Esophagus (tissue), 2 donors: ENCODE data around the gene KRTAP3-1. TPM values are rescaled to one million over a fixed set of nuclear protein-coding genes. Genes with fewer than 3 reads are reported as not detected.
"Not testable (repeated sequence)": the region's sequence is repeated elsewhere in the genome, so short reads cannot be mapped to it uniquely, and the experiment has no call there.

Experiments used
- H3K27ac ChIP-seq, 2 donors: one replicate each; pipeline ENCODE4 v1.5.1; 2013; ENCODE audit warnings: low read depth in 2 of 2, mild to moderate bottlenecking in 2 of 2, inconsistent platforms in 1 of 2, low read length in 1 of 2, moderate library complexity in 1 of 2
- H3K27me3 ChIP-seq, 2 donors: one replicate each; pipeline ENCODE4 v1.6.1; 2013; ENCODE audit warnings: low read length in 2 of 2, control low read depth in 1 of 2, mild to moderate bottlenecking in 1 of 2; ENCODE audit not compliant: insufficient read depth in 2 of 2, control insufficient read depth in 1 of 2
- H3K36me3 ChIP-seq, 2 donors: one replicate each; pipeline ENCODE4 v1.6.1; 2013; ENCODE audit warnings: low read length in 1 of 2; ENCODE audit not compliant: control insufficient read depth in 2 of 2, insufficient read depth in 2 of 2
- H3K4me1 ChIP-seq, 2 donors: one replicate each; pipeline ENCODE4 v1.6.1; 2013; ENCODE audit warnings: low read length in 1 of 2; ENCODE audit not compliant: control insufficient read depth in 2 of 2, insufficient read depth in 2 of 2
- H3K4me3 ChIP-seq, 2 donors: one replicate each; pipeline ENCODE4 v1.5.1; 2013; ENCODE audit warnings: low read length in 2 of 2, mild to moderate bottlenecking in 2 of 2, low read depth in 1 of 2, moderate library complexity in 1 of 2
- H3K9me3 ChIP-seq, 2 donors: one replicate each; pipeline ENCODE4 v1.6.1; 2013; ENCODE audit warnings: mild to moderate bottlenecking in 2 of 2, low read depth in 1 of 2, low read length in 1 of 2, moderate library complexity in 1 of 2; ENCODE audit not compliant: control insufficient read depth in 2 of 2, insufficient read depth in 1 of 2
- WGBS, 2 donors: extraction: QIAGEN DNeasy Blood & Tissue Kit; methylation state at CpG; one replicate each; pipeline ENCODE4 v1.1.7; 2013; 5-methylcytosine and 5-hydroxymethylcytosine counted together
- polyA plus RNA-seq, 2 donors: library from polyadenylated mRNA; stranded (reverse); fragments of 200-250 nt; gene quantifications; one replicate each; pipeline ENCODE4 v1.2.3, GENCODE V29; 2013
- donor health status: healthy with polysubstance abuse.
- donor health status: Bipolar disorder and iron deficiency.

KRTAP3-1 gene
- polyA plus RNA-seq, 2 donors, result 0.39 TPM; not detected in 1

DNA sequence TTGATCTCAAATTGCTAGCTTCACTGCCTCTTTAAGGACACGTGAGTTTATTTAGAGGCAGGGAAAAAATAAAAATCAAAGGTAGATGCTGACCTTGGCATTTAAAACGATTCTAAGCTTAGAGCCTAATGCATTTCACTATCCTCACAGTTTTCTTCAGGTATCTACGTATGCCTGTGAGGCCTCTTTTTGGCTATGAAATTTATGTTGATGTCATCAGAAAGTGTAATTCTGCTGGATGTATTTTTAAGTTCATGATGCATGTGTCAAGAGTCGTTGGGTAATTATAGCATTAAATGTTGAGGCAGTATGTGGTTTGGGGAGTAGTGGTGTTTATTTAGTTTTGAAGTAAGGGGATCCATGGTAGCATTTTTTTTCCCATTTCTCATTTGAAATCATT is 5.0 kb downstream of the KRTAP3-1 start:
- no peaks in the 10 kb centered on the region for H3K9me3 ChIP-seq
- no peaks in the 10 kb centered on the region for H3K36me3 ChIP-seq
- H3K27me3 ChIP-seq, result no peaks in the 10 kb centered on the region
- H3K4me1 ChIP-seq, result peaks cover 0 to 2% of the 10 kb centered on the region in 2 donors
- WGBS, 2 donors, result 48 to 64% methylated on average over 4 of the region's 4 CpGs
- H3K4me3 ChIP-seq, result no peak overlapping the region
- no peak overlapping the region for H3K27ac ChIP-seq

DNA sequence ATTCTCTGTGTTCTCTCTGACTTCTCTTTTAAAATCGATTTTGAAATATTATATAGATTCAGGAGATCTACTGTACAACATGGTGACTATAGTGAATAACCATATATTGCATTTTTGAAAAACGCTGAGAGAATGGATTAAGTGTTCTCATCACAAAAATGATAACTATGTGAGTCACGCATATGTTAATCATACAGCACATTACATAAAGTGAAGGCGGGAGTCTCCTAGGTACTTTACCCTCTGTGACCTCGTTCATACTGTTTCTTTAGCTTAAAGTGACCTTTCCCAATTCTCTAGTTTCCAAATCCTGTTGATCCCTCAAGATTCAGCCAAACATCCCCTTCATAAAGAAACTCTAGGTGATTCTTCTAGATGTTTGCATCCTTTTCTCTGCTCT is 6.1 kb downstream of the KRTAP3-1 start:
- H3K4me1 ChIP-seq, result peaks cover 0 to 2% of the 10 kb centered on the region in 2 donors
- no peak overlapping the region for H3K4me3 ChIP-seq
- H3K9me3 ChIP-seq, result no peaks in the 10 kb centered on the region
- WGBS, 2 donors, result 33 to 37% methylated on average over 5 of the region's 5 CpGs
- no peak overlapping the region for H3K27ac ChIP-seq
- H3K36me3 ChIP-seq, result no peaks in the 10 kb centered on the region
- no peaks in the 10 kb centered on the region for H3K27me3 ChIP-seq

DNA sequence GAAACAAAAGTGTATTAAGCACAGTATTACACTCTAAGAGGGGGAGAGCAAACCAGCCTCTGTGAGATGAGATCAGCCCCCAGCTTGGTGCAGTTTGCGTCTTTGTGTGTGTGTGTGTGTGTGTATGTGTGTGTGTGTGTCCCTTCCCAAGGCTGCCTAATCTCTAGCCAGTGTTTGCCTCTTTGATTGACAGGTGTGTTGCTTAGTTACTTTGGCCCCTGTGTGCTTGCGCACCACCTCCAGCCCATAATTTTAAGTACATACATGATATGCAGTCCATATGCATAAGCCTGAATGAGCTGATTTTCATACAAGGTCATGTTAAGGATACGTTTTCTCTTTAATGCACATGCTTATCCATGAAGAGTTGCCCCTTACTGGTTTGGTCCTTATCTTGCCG is 7.1 kb downstream of the KRTAP3-1 start:
- Histone ChIP-seq H3K4me3 (no peak overlapping the region), H3K9me3 (no peaks in the 10 kb centered on the region), H3K36me3 (no peaks in the 10 kb centered on the region), H3K27ac (no peak overlapping the region), H3K27me3 (no peaks in the 10 kb centered on the region), H3K4me1 (peaks cover 0 to 2% of the 10 kb centered on the region in 2 donors)
- WGBS, 2 donors, result 89 to 91% methylated on average over 4 of the region's 4 CpGs

DNA sequence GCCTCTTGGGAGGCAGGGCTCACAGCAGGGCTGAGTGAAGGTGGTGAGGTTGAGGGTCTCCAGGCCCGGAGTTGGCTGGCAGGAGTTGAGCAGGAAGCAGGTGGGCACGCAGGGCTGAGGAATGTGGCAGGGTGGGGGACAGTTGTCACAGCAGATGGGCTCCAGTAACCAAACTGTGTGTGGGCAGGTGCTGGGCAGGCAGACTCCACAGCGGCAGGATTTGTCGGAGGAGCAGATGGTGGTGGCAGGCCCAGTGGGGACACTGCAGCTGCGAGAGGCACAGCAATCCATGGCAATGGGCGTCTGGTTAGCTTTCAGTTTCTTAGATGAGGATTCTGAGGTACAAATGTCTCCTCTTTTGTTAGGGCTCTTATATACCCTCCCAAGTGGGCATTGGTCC is 9.4 kb downstream of the KRTAP3-1 start, which contains the start of gene KRTAP3-2:
TSS of gene KRTAP3-2 (minus strand) at position 344 of the 400 bp plus-strand sequence. CDS start at position 291, 53 bp downstream.
- not testable (repeated sequence) for H3K9me3 ChIP-seq, H3K27ac ChIP-seq, H3K36me3 ChIP-seq, H3K27me3 ChIP-seq, H3K4me1 ChIP-seq, H3K4me3 ChIP-seq
- 86 to 87% methylated on average over 5 to 6 of the region's 6 CpGs for WGBS, 2 donors

DNA sequence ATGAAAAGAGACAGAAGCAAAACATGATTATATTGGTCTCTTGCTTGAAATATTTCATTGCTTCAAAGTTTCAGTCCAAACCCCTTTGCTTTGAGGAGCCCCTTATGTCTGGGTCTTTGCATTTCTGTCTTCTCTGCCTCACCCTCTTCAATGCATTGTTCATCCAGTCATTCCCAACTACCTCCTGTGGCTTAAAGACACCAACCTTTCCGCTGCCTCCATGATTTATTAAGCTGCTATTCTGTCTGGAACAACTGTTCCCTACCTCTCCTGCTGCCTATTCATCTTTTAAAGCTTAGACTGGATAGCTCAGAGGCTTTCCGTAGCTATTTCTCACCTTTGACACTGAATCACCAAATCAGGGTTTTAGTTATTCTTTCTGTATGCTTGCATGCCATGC is 11.6 kb downstream of the KRTAP3-1 start:
- H3K27ac ChIP-seq, result no peak overlapping the region
- WGBS, 2 donors, result 67% methylated on average over 2 of the region's 2 CpGs
- no peaks in the 10 kb centered on the region for H3K27me3 ChIP-seq
- H3K9me3 ChIP-seq, result no peaks in the 10 kb centered on the region
- H3K4me1 ChIP-seq, result peaks cover 0 to 2% of the 10 kb centered on the region in 2 donors
- no peaks in the 10 kb centered on the region for H3K36me3 ChIP-seq
- no peak overlapping the region for H3K4me3 ChIP-seq

DNA sequence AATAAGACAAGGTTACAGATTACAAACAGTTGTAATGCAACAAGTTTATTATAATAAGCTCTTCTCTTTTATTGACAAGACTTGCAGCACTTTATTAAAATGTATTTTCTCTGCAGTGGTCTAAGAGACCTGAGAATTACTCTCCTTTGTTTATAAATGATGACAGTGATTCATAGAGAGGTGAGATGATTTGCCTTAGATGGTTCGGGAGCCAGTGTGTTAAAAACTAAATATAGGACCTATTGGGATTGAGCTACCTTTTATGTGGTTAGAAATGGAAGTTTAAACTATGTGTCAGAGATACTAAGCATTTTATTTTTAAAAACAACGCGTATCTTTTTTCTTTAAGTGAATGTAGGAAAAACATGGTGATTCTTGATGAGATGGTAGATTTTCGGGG is 12.1 kb downstream of the KRTAP3-1 start:
- WGBS, 2 donors, result 73 to 82% methylated on average over 4 of the region's 4 CpGs
- no peak overlapping the region for H3K27ac ChIP-seq
- H3K4me1 ChIP-seq, result peaks cover 0 to 2% of the 10 kb centered on the region in 2 donors
- H3K9me3 ChIP-seq, result no peaks in the 10 kb centered on the region
- H3K36me3 ChIP-seq, result no peaks in the 10 kb centered on the region
- no peak overlapping the region for H3K4me3 ChIP-seq
- no peaks in the 10 kb centered on the region for H3K27me3 ChIP-seq

DNA sequence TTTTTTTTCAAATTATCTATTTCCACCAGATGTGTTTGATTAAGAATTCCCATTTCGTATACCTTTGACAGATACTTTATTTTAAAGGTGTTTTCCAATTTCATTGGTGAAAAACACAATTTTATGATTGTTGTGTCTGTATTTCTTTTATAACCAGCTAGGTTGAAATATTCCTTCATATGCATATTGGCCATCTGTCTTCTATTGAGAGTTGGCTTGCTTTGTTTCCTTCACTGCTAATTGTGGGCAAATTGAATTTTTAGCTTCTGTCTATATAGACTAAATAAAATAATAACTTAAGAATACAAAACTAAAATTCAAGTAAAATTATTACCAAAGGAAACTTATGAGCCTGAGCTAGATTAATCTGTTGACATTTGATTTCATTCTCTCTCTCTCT is 13.8 kb downstream of the KRTAP3-1 start:
- no peaks in the 10 kb centered on the region for H3K27me3 ChIP-seq
- 48 to 54% methylated on average over 1 of the region's 1 CpG for WGBS, 2 donors
- H3K4me1 ChIP-seq, result peaks cover 0 to 2% of the 10 kb centered on the region in 2 donors
- H3K27ac ChIP-seq, result no peak overlapping the region
- H3K9me3 ChIP-seq, result no peaks in the 10 kb centered on the region
- H3K4me3 ChIP-seq, result no peak overlapping the region
- no peaks in the 10 kb centered on the region for H3K36me3 ChIP-seq

DNA sequence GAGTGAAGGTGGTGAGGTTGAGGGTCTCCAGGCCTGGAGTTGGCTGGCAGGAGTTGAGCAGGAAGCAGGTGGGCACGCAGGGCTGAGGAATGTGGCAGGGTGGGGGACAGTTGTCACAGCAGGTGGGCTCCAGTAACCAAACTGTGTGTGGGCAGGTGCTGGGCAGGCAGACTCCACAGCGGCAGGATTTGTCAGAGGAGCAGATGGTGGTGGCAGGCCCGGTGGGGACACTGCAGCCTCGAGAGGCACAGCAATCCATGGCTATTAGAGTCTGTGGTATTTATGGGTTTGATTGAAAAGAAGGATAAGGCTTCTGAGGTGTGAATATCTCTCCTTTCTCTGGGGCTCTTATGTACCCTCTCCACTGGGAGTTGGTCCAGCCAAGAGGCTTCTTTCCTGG is 15.1 kb downstream of the KRTAP3-1 start, which contains the start of gene KRTAP3-3:
TSS of gene KRTAP3-3 (minus strand) at position 326 of the 400 bp plus-strand sequence. CDS start at position 259, 67 bp downstream.
- Histone ChIP-seq H3K27me3 (no peaks in the 10 kb centered on the region), H3K27ac (no peak within 1 kb of the TSS), H3K9me3 (no peaks in the 10 kb centered on the region), H3K36me3 (no peaks in the 10 kb centered on the region), H3K4me1 (no peaks in the 10 kb centered on the region), H3K4me3 (no peak within 1 kb of the TSS)
- WGBS, 2 donors, result 58 to 62% methylated on average over 4 of the region's 4 CpGs

DNA sequence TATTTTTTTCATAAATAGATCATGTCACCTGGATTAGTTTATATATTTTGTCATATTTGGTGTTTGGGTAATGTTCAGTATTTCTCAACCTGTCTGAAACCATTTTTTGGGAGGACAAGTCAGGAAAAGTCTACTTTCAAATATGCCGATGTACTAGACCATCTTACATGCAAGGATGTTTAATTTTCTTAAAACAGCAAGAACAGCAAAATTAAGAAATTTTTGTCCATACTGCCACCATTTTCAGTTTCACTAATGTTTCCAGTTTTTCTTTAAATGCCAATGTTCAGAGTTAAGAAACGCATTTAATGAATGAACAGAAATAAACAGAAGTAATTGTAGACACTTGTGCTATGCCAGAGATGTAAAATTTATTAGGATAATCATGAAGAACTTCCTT is 15.8 kb downstream of the KRTAP3-1 start:
- H3K9me3 ChIP-seq, result no peaks in the 10 kb centered on the region
- WGBS, 2 donors, result 91 to 92% methylated on average over 2 of the region's 2 CpGs

DNA sequence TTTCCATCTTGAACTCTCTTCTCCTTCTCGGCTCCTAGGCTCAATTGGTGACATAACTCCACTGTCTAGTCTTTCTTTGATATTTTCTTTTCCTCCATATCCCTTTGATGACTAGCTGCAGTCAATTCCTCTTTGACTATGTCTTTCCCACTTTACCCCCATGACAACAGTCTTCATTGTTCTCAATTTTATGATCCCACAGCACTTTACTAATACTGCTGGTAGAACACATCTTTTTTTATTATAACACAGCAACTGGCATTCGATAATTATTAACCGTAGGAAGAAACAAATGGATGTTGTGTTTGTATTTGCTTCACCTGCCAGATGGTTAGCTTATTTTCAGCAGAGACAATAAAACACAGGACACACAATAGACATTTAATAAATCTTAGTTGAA is 16.3 kb downstream of the KRTAP3-1 start:
- WGBS, 2 donors, result 77 to 90% methylated on average over 3 of the region's 3 CpGs
- H3K36me3 ChIP-seq, result no peaks in the 10 kb centered on the region
- no peak overlapping the region for H3K27ac ChIP-seq
- H3K9me3 ChIP-seq, result no peaks in the 10 kb centered on the region
- no peak overlapping the region for H3K4me3 ChIP-seq
- H3K27me3 ChIP-seq, result no peaks in the 10 kb centered on the region
- no peaks in the 10 kb centered on the region for H3K4me1 ChIP-seq

More for the DNA sequence above, 15.8 kb downstream of the KRTAP3-1 start:
- Histone ChIP-seq H3K4me3 (no peak overlapping the region), H3K27ac (no peak overlapping the region), H3K4me1 (no peaks in the 10 kb centered on the region), H3K27me3 (no peaks in the 10 kb centered on the region), H3K36me3 (no peaks in the 10 kb centered on the region)
